AG09319 (cell line): ENCODE data around the gene DBF4B.
"Not testable (repeated sequence)": the region's sequence is repeated elsewhere in the genome, so short reads cannot be mapped to it uniquely, and the experiment has no call there.

Experiments
- DNase-seq: peaks from one replicate; pipeline ENCODE4 v3.0.0-alpha.2; 2010; ENCODE audit warnings: low read depth; ENCODE audit errors: extremely low read depth
- CTCF ChIP-seq: IDR thresholded peaks from 2 replicates; pipeline ENCODE4 v1.5.1; 2011; ENCODE audit warnings: low read depth, mild to moderate bottlenecking, inconsistent platforms, low read length, moderate library complexity

The DBF4B gene

GRCh38 chr17:44751331-44751730 is 42.9 kb downstream of the DBF4B start:
- no peak for DNase-seq
- TF ChIP-seq CTCF, result no peak

GRCh38 chr17:44751806-44752205 is 43.3 kb downstream of the DBF4B start:
- no peak for DNase-seq
- no peak for TF ChIP-seq CTCF

GRCh38 chr17:44752953-44753861 is 44.7 kb downstream of the DBF4B start:
- TF ChIP-seq CTCF, result no peak
- DNase-seq, result no peak

- no peak for TF ChIP-seq CTCF
- no peak for DNase-seq
Observed at GRCh38 chr17:44754276-44754675, 45.8 kb downstream of the DBF4B start.

GRCh38 chr17:44755180-44755579 is 46.7 kb downstream of the DBF4B start:
- not testable (repeated sequence) for DNase-seq

GRCh38 chr17:44757045-44757917 is 48.8 kb downstream of the DBF4B start:
- DNase-seq, result no peak
- TF ChIP-seq CTCF, result no peak

- TF ChIP-seq CTCF, result no peak
Observed at GRCh38 chr17:44757918-44758413, 49.5 kb downstream of the DBF4B start.

More at GRCh38 chr17:44757918-44758413, 49.5 kb downstream of the DBF4B start:
- no peak for DNase-seq
